Measurements from ENCODE around the gene PAQR7.

DNA sequence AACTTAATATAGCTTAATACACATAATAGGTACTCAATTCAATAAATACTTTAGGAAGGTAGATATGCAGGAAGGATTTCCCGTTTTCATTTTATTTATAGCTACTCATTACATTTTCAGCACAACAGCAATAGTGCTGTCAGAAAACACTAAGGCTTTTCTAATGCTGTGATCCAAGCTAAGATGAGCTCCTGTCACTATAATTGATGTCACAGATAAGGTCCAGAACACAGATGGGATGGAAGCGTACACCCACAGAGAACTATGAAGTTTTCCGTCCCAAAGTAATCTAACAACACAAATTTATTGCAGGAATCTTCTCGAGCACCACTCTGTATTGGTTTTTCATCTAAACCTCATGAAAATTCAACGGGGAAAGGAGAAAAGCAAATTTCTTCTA is 29.8 kb downstream of the PAQR7 start:
- TF ChIP-seq ZNF70 (CRISPR knock-in tag; IDR thresholded peaks at IDR 0.05) (no peak), ZFP30 (CRISPR knock-in tag; IDR thresholded peaks at IDR 0.05) (no peak), RARB (CRISPR knock-in tag; IDR thresholded peaks at IDR 0.05) (no peak)

Data from SK-N-SH treated with all-trans-retinoic acid at 6 μM for 48 hours (cell line).